GM19467 (cell line): Measurements from ENCODE around the gene TNRC6B.
"Not testable (repeated sequence)": the region's sequence is repeated elsewhere in the genome, so short reads cannot be mapped to it uniquely, and the experiment has no call there.

Source experiments
- ATAC-seq: cut with Tn5 transposase; IDR thresholded peaks from one replicate; pipeline ENCODE4 v1.9.1; 2021; ENCODE audit warnings: mild to moderate bottlenecking, moderate library complexity; ENCODE audit not compliant: unreplicated experiment

The TNRC6B gene

DNA sequence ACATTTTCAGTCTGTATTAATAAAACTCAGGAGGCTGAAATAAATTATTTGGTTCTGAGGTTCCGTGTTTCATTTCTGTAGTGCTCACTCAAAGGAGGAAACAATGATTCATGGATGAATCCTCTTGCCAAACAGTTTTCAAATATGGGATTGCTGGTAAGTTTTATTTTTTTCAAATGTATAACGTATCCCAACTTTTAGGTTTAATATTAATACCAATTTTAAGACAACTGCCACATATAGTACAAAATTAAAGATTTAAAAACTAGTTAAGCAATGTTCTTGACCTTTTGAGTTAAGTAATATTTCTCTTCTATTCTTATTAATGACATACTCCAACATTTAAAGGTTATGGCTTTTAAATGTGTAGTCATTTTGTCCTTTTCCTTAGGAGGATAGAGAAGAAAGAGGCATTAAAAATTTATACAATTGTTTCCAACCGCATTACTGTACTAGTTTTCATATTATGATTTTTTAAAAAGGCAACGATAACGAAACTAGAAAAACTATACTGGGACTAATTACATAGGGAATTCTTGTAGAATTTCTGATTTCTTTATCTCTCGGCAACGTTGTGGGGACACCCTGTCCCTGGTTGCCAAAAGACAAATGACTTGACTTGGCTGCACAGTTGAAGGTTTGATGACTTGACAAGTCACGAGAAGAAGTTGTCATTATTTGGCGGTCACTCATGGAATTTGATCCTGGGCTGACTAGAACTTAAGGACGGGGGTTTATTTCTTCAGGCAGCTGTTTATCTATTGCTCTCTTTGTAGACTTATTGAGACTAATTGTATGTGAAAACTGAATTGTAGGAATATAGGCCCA lies 99.5 kb downstream of the TNRC6B start:
- ATAC-seq, result no peak

DNA sequence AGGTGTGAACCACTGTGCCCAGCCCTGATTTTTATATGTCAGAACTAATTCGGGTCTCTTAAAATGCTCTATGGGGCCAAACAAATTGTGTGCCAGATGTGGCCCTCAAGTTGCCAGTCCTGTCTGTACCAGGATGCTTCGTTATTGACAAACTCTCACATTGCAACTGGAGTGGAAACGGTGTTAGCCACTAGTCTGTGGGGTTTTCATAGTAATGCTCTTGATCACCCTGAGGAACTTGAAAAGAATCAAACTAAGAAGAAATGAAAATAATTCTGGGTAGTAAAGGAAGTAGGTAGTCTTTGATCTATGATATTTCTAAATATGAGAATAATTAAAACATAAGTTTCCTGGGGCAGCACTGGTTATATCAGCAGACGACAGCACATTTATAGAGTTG lies 101.3 kb downstream of the TNRC6B start:
- no peak for ATAC-seq

DNA sequence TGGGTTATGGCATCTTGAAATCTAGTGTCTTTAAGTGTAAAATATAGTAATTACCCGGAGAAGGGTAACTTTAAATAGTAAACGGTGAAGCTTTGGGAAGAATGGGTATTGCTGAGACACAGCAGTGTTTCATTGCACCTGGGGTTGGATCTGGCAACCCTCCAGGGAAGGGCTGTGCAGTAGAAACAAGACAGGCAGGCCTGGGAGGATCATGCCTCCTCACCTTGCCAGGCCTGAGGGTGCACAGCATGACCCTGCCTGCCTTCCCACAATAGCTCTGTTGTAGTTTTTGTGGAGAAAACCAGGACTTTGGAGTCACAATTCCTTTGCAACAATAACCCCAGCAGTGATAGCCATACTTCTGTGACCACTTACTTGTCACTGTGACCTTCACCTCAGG lies 104.0 kb downstream of the TNRC6B start:
- ATAC-seq, result no peak

DNA sequence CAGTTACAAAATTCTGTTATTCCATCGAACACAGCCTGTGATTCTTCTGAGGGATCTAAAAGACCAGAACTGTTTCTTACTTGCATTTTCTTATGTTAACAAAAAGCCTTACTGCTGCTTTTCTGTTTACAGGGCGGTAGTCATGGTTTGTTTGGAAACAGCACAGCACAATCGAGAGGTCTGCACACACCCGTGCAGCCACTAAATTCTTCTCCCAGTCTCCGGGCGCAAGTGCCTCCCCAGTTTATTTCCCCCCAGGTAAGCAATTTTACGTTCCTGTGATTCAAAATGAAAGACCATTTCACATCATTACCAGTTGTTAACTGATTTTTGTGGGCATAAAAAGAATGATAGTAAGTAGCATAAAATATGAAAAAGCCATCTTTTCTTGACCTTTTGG lies 107.8 kb downstream of the TNRC6B start:
- no peak for ATAC-seq

DNA sequence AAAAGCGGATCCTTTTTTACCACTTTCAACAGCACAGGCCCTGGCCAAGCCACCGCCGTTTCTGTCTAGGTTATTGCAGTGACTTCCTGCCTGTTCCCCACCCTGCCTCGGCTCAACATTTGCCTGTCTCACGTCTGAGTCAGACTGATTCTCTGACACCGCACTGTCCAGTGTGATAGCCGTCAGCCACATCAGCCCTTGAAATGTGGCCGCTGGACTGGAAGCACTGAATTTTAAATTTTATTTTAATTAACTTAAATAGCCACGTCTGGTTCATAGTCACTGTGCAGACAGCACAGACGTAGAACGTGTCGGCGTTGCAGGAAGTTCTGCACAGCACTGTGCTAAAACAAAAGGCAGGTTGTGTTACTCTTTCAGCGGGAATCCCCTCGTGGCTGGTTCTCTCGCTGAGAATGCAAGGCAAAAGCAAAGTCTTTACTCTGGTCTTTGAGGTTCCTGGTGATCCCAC lies 112.3 kb downstream of the TNRC6B start:
- peak; percentile 64 for ATAC-seq

DNA sequence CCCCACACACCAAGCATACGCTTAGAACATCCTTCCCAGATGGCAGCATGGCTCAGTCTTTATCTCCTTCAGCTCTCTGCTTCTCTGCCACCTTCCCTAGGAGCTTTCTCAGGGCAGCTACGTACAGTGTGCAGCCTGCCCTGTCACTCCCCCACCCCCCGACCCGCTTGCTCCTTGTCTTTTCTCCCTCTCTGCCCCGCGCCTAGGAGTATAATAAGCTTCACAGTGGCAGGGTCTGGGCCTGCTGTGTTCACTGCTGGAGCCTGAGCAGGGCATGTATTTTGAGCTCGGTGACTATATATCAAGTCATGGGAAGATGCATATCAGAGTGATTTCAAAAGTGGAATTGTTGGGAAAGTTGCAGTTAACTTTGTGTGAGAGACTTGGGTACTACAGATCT lies 112.8 kb downstream of the TNRC6B start:
- ATAC-seq, result no peak

DNA sequence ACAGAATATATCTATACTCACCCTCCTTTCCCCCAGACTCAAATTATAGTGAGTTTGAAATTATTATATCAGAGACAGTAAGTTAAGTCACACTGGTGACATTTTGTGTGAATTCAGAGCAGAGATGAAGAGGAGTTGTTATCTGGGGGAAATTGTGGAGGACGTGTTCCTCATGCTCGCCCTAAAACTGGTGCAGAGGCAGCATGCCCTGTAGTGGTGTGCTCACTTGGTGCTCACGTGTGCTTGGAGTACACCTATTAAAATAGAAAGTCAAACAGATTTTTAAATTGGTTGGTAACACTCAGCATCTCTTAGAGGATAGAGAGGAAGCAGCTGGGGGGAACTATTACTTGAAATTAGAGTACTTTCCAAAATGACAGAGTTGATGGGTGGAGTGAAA lies 117.0 kb downstream of the TNRC6B start:
- no peak for ATAC-seq

DNA sequence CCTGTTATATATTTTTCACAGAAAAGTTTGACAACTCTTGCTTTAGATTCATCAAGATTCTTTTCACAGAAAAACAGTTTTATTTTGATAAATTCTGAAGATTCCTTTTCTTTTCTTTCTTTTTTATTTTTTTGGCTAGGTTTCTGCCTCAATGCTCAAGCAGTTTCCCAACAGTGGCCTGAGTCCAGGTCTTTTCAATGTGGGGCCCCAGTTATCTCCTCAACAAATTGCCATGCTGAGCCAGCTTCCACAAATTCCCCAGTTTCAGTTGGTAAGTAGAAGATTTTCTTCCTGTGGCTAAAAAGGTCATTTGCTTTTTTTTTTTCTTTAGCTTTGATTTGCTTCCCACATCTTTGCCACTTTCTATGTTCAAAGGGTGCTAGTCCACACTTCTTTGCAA lies 122.6 kb downstream of the TNRC6B start:
- ATAC-seq, result no peak

DNA sequence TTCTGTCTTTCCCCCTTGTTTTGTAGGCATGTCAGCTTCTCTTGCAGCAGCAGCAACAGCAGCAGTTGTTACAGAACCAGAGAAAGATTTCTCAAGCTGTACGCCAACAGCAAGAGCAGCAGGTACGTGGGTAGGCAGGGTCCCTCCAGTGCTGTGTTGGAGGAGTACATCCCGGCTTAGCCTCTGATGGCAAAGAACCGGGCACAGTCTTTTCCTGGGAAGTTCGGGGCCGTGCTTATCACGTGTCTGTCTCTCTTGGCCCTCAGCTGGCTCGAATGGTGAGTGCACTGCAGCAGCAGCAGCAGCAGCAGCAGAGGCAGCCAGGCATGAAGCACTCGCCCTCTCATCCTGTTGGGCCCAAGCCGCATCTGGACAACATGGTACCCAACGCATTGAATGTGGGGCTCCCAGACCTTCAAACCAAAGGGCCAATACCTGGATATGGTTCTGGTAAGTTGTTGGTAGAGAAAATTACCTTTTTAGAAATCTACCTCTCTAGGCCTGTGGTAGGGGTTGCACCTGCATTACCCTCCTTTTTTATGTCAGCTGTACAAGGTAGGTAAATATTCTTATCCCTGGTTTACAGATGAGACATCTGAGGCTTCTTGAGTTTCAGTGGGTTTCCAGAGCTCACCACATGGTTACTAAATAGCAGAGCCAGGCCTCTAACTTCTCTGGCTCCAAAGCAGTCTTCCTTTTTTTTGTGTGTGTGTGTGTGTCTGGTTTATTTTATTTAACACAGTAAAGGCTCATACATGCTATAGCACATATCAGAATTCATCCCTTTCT lies 123.4 kb downstream of the TNRC6B start:
- no peak for ATAC-seq

DNA sequence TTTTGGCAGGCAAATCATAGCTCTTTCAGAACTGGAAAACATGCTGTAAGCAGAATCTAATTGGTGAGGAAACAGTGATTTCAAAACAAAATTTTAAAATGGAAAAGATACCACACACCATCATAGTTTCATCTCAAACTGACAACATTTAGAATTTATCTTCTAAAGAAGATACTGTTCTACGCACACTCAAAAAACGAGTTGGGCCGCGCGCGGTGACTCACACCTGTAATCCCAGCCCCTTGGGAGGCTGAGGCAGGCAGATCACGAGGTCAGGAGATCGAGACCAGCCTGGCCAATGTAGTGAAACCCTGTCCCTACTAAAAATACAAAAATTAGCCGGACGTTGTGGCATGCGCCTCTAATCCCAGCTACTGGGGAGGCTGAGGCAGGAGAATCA lies 124.4 kb downstream of the TNRC6B start:
- no peak for ATAC-seq

DNA sequence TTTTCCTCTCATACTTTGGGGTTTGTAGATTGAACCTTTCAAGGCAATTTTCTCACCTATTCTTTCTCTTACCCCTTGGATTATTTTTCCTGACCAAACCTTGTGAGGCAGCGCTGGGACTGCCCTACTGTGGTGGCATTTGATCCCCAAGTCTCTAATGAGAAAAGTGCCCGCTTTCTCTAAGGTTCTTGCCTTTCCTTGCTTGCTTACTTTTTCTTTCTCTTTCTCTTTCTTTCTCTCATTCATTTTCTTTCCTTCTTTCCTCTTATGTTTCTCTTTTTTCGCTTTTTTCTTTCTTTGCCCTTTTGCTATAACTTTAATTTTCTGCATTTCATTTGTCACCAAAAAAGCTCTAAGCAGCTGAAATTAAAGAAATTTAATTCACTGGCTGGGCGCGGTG lies 127.9 kb downstream of the TNRC6B start:
- no peak for ATAC-seq

DNA sequence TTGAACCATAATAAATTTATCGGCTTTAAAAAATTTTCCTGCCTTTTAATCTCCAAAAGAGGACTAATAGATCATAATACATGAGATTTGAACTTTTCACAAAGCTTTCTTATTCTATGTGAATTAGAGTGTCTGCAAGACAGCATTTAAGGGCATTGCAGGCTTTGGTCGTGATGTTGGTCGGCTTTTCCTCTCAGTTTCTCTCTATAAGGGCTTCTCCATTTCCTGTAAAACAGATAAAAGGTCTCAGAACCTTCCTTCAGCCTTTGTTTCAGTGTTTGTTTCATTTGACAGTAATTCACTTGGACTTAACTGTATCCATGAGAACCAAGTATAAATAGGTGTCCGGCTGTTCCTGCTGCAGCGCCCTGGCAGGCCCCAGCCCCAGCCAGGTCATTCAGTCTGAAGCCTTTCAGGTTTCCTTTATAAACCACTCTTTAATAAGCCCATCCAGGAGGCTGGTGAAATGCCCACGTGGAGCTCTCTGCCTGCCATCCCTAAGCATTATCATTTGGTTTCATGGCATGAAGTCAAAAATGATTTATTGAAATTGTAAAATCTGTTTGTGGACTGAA lies 131.4 kb downstream of the TNRC6B start:
- no peak for ATAC-seq

DNA sequence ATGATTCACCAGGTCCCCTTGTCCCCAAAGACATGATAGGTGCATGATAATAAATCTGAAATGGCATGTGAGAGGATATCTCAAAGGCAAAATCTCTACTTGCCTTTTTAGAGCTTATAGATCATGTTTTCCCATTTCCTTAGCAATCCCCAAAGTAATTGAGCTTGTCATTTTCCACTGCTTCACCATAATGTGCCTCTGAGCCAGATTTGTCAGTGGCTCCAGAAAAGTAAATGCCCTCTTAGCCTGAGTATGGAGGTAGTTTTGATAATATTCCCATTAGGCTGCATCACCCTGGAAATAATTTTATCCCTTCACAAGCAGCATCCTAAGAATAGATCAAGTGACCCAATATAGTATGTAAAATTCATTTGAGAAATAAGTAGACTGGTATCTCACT lies 131.9 kb downstream of the TNRC6B start:
- no peak for ATAC-seq

DNA sequence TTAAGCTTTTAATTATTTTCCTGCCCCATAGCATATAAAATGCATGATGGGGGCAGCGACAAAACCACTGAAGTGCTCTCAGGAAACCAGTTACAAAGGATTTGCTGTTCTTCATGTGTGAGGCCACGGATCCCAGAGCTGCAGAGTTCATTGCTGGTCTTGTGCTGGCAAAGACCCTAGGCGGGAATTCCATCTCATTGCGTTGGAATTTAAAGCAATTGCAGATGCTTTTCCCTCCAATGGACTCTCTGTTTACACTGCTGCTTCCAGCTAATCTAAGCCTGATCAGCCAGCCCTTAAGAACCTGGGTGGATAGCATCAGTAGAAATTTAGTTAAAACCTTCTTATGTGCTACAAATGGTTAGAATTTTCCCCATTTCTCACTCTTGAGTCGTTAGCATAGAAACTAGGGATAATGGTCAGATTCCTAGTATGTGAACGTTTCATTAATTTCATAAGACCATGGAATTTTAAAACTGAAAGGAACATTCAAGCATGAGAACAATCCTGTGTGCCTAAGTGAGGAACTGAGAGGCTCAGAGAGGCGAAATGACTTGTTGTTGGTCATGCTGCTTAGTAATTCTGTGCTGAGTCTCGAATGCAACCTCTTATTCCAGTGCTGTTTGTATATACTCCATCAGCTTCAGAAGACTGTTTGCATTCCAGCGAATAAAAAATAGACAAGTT lies 132.5 kb downstream of the TNRC6B start:
- ATAC-seq, result no peak

DNA sequence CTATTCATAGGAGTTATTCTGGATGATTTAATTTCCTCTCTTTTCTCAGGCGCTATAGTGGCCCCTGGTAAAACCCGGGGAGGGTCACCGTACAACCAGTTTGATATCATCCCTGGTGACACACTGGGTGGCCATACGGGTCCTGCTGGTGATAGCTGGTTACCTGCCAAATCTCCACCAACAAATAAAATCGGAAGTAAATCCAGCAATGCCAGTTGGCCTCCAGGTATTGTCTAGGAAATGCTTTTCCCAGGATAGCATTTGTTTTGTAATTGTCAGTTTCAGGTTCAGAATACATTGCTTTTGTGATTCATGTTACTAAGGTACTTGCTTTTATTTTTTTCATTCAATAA lies 133.0 kb downstream of the TNRC6B start:
- ATAC-seq, result no peak

DNA sequence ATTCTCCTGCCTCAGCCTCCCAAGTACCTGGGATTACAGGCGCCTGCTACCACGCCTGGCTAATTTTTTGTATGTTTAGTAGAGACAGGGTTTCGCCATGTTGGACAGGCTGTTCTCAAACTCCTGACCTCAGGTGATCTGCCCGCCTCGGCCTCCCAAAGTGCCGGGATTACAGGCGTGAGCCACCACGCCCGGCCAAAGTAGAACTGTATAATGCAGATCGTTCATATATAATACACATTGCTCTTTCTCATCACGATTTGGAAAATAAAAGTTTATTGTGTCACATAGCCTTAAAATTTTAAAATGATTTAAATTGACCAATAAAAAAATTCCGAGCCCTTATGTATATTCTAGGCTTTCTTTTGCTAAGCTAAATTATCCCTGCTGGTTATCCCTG lies 133.9 kb downstream of the TNRC6B start:
- not testable (repeated sequence) for ATAC-seq

DNA sequence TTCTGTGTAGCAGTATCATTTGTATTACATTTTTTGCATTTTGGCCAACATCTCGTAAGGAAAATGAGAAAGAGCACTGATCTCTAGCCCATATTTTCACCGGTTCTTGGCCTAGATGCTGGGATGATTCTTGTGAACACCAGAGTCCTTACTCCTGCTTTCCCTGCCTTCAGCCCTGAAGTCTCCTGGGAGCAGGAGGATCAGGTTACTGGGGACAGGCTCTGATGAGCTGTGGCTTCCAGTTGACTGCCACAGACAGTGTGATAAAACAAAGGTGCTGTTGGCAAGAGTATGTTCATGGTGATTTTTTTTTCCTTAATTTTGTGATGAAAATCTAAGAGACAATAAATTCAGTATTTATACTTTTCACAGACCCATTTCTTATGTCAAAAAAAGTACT lies 134.3 kb downstream of the TNRC6B start:
- no peak for ATAC-seq

DNA sequence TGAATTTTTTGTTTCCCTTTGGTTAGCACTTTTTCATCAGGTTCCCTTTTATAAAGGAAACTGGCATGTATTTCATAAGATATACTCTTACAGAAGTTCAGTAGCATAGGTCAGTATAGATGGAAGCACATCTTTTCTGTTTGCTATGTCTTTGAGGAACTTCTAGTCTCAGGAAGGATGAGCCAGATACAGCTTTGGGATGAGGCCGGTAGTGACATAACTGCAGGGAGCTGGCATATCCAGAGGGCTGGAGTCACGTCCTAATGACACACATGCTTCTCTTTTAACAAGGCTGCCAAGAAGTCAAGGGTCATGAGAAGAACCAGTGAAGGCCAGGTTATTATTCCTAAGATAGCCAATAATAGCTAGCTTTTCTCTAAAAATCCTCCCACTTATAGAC lies 135.3 kb downstream of the TNRC6B start:
- ATAC-seq, result no peak

DNA sequence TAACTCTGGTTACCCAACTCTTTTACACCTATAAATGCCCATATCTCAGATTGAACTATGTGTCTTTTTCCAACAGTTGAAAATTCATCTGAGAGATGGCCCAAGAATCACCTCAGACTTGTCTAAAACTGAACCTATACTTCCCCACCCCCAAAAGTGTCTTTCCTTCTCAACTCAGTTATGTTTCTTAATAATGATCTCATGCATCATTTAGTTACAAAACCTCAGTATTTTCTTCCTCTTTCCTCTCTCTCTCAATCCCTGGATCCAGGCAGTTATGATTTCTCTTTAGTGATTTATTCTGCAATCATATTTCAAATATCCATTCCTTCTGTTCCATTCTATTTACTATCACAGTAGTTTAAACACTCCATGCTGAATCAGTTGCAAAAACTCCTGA lies 136.3 kb downstream of the TNRC6B start:
- no peak for ATAC-seq

DNA sequence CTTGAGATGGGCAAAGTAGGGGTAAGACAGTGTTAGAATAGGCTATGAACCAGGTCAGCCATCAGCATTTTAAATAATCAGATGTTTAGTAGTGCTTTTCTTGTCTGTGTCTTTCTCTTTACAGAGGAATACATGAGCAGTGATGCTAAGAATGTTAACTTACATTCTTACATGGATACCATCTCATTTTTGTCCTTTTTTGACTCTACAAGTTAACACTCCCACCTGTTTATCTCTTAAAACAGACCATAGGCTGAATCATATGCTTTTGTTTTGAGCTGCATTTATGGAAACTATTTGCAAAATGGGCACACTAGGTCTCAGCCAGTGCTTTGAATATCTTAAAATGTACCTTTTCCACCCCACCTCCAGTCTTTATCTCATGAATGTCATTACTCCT lies 143.0 kb downstream of the TNRC6B start:
- no peak for ATAC-seq

DNA sequence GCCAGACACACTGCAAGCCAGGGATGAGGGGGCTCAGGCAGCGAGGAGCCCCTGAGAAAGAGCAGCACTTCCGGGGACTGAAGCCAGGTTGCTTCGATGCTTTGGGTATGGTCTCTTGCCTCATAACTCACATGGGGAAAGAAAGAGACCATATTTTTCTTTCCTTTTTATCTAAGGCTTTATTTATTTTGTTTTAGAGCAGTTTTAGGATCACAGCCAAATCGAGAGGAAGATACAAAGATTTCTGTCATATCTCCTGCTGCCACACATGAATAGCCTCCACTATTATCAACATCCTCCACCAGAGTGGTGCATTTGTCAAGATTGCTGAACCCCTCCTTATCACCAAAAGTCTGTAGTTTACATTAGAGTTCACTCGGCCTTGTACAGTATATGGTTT lies 144.3 kb downstream of the TNRC6B start:
- ATAC-seq, result no peak
